Tibial artery (tissue), 4 donors: ENCODE data around the gene FIZ1.
A peak's percentile ranks its signal among the peaks of the same experiment; 100 is the strongest.

Experiments used
- DNase-seq, 2 donors: peaks; one replicate each; pipeline ENCODE4 v3.0.0-alpha.2; 2019
- H3K27ac ChIP-seq, 2 donors: fragments of 200-600 bp; sonication (generic) in 1 of 2; 1 replicate in 1 of 2; 2 replicates in 1 of 2; pipeline ENCODE4 v1.5.1; 2018 to 2019; ENCODE audit warnings: mild to moderate bottlenecking in 1 of 2
- H3K27me3 ChIP-seq, 2 donors: fragments of 200-600 bp; sonication (generic) in 1 of 2; one replicate each; pipeline versions ENCODE4 v1.5.1 to v1.6.0; 2016 to 2019
- H3K36me3 ChIP-seq, 3 donors: fragments of 200-600 bp; sonication (generic) in 2 of 3; one replicate each; pipeline ENCODE4 v1.5.1; 2016 to 2019; ENCODE audit warnings: mild to moderate bottlenecking in 2 of 3
- H3K4me1 ChIP-seq, 4 donors: fragments of 200-600 bp; sonication (generic) in 2 of 4; 1 replicate in 3 of 4; 2 replicates in 1 of 4; pipeline ENCODE4 v1.5.1; 2016 to 2019
- H3K4me3 ChIP-seq, 2 donors: fragments of 200-600 bp; sonication (generic) in 1 of 2; 1 replicate in 1 of 2; 2 replicates in 1 of 2; pipeline ENCODE4 v1.5.1; 2018 to 2019; ENCODE audit warnings: mild to moderate bottlenecking in 2 of 2
- H3K9me3 ChIP-seq, 3 donors: fragments of 200-600 bp; sonication (generic) in 1 of 3; one replicate each; pipeline ENCODE4 v1.5.1; 2016 to 2019
- CTCF ChIP-seq, 2 experiments: fragments of 200-600 bp in 1 of 2; fragments of 450-650 bp in 1 of 2; IDR thresholded peaks; one replicate each; pipeline ENCODE4 v1.5.1; 2017 to 2019; ENCODE audit warnings: antibody characterized with exemption in 2 of 2, mild to moderate bottlenecking in 1 of 2, moderate library complexity in 1 of 2
- intact Hi-C: fragments of 100-400 bp; cut with DNase I; formaldehyde crosslinking; loops from one replicate; pipeline ENCODE4 v1.15.0; 2023; ENCODE audit warnings: low total_unique reads

FIZ1 gene

GRCh38 chr19:55605637-55606470 lies 6.5 kb upstream of the FIZ1 start, which contains the start of gene ZNF865:
Gene ZNF865, plus strand, starts transcription at chr19:55605647. Its CDS starts 7,972 bp downstream, at chr19:55613619.
- peak; percentile 67 to 85 for DNase-seq
- intact Hi-C loops = loop anchor here (2.0 kb wide), 1 partner anchor 89 kb away; no protein-coding TSS in a partner anchor
- H3K4me1 ChIP-seq = peaks cover 3 to 49% (median 32%) of the 10 kb centered on the region in 4 donors

GRCh38 chr19:55605207-55605636 lies 5.9 kb upstream of the FIZ1 start:
- TF ChIP-seq CTCF (IDR thresholded peaks at IDR 0.05) = peak in 1 of 2 experiments; percentile 16
- intact Hi-C loops = no loop called here

More at GRCh38 chr19:55605637-55606470, 6.5 kb upstream of the FIZ1 start, which contains the start of gene ZNF865:
- Histone ChIP-seq H3K36me3 (peaks cover 0 to 33% (median 7%) of the 10 kb centered on the region in 3 donors), H3K4me3 (peak within 1 kb of the TSS; percentile 92 to 96), H3K27me3 (no peaks in the 10 kb centered on the region), H3K9me3 (no peaks in the 10 kb centered on the region), H3K27ac (peak within 1 kb of the TSS; percentile 95)
- TF ChIP-seq CTCF (IDR thresholded peaks at IDR 0.05) = peak; percentile 49 to 55

GRCh38 chr19:55603581-55604292 lies 4.4 kb upstream of the FIZ1 start:
- intact Hi-C loops = no loop called here
- TF ChIP-seq CTCF (IDR thresholded peaks at IDR 0.05) = no peak
- H3K27ac ChIP-seq = peak overlapping the region in 1 of 2 donors; percentile 95
- no peaks in the 10 kb centered on the region for H3K9me3 ChIP-seq
- H3K4me3 ChIP-seq = no peak overlapping the region
- no peaks in the 10 kb centered on the region for H3K27me3 ChIP-seq
- peaks cover 3 to 51% (median 34%) of the 10 kb centered on the region in 4 donors for H3K4me1 ChIP-seq
- no peak for DNase-seq
- peaks cover 0 to 14% (median 0%) of the 10 kb centered on the region in 3 donors for H3K36me3 ChIP-seq

More at GRCh38 chr19:55605207-55605636, 5.9 kb upstream of the FIZ1 start:
- H3K9me3 ChIP-seq = no peaks in the 10 kb centered on the region
- no peaks in the 10 kb centered on the region for H3K27me3 ChIP-seq
- peak overlapping the region; percentile 92 to 96 for H3K4me3 ChIP-seq
- peak overlapping the region; percentile 95 for H3K27ac ChIP-seq
- peaks cover 0 to 27% (median 2%) of the 10 kb centered on the region in 3 donors for H3K36me3 ChIP-seq
- peak; percentile 95 to 98 for DNase-seq
- H3K4me1 ChIP-seq = peaks cover 3 to 53% (median 34%) of the 10 kb centered on the region in 4 donors

- no peak for TF ChIP-seq CTCF (IDR thresholded peaks at IDR 0.05)
- Histone ChIP-seq H3K9me3 (no peaks in the 10 kb centered on the region), H3K27me3 (no peaks in the 10 kb centered on the region), H3K4me1 (peaks cover 3 to 55% (median 34%) of the 10 kb centered on the region in 4 donors), H3K4me3 (no peak overlapping the region), H3K36me3 (peaks cover 0 to 14% (median 0%) of the 10 kb centered on the region in 3 donors), H3K27ac (no peak overlapping the region)
- DNase-seq = no peak
- intact Hi-C loops = no loop called here
Measured at GRCh38 chr19:55603115-55603514, 3.8 kb upstream of the FIZ1 start.

GRCh38 chr19:55602104-55603001 lies 3.0 kb upstream of the FIZ1 start:
- DNase-seq = no peak
- H3K4me1 ChIP-seq = peaks cover 3 to 48% (median 31%) of the 10 kb centered on the region in 4 donors
- no peaks in the 10 kb centered on the region for H3K27me3 ChIP-seq
- H3K4me3 ChIP-seq = no peak overlapping the region
- no peak overlapping the region for H3K27ac ChIP-seq
- TF ChIP-seq CTCF (IDR thresholded peaks at IDR 0.05) = no peak
- no peaks in the 10 kb centered on the region for H3K9me3 ChIP-seq
- H3K36me3 ChIP-seq = peaks cover 0 to 18% (median 0%) of the 10 kb centered on the region in 3 donors
- intact Hi-C loops = no loop called here
